Suprapubic skin (tissue), 4 donors: Measurements from ENCODE around the gene EML3.

Source experiments
- EP300 ChIP-seq: sonication (generic); formaldehyde crosslinking; IDR thresholded peaks from one replicate; pipeline ENCODE4 v1.6.1; 2017; ENCODE audit warnings: antibody characterized with exemption
- POLR2A ChIP-seq, 2 donors: fragments of 450-650 bp; IDR thresholded peaks; one replicate each; pipeline ENCODE4 v1.6.1; 2017; ENCODE audit warnings: antibody characterized with exemption in 2 of 2, mild to moderate bottlenecking in 2 of 2, moderate library complexity in 2 of 2
- POLR2AphosphoS5 ChIP-seq, 3 donors: sonication (generic); formaldehyde crosslinking; IDR thresholded peaks; one replicate each; pipeline ENCODE4 v1.6.1; 2017; ENCODE audit warnings: antibody characterized with exemption in 3 of 3
- TF ChIP-seq, protein P1 (sequence below), 2 donors: fragments of 200-600 bp in 1 of 2; fragments of 450-650 bp in 1 of 2; sonication (generic) in 1 of 2; IDR thresholded peaks; one replicate each; pipeline ENCODE4 v1.5.1; 2016 to 2019; ENCODE audit warnings: antibody characterized with exemption in 2 of 2, mild to moderate bottlenecking in 1 of 2, moderate library complexity in 1 of 2

GRCh38 chr11:62649486-62649885, 36.9 kb upstream of the EML3 start:
- TF ChIP-seq, protein P1, sequence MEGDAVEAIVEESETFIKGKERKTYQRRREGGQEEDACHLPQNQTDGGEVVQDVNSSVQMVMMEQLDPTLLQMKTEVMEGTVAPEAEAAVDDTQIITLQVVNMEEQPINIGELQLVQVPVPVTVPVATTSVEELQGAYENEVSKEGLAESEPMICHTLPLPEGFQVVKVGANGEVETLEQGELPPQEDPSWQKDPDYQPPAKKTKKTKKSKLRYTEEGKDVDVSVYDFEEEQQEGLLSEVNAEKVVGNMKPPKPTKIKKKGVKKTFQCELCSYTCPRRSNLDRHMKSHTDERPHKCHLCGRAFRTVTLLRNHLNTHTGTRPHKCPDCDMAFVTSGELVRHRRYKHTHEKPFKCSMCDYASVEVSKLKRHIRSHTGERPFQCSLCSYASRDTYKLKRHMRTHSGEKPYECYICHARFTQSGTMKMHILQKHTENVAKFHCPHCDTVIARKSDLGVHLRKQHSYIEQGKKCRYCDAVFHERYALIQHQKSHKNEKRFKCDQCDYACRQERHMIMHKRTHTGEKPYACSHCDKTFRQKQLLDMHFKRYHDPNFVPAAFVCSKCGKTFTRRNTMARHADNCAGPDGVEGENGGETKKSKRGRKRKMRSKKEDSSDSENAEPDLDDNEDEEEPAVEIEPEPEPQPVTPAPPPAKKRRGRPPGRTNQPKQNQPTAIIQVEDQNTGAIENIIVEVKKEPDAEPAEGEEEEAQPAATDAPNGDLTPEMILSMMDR (IDR thresholded peaks at IDR 0.05) = no peak
- TF ChIP-seq POLR2A (IDR thresholded peaks at IDR 0.05) (no peak), POLR2AphosphoS5 (IDR thresholded peaks at IDR 0.05) (no peak), EP300 (no peak)
